Peyer's patch (tissue), 4 donors: ENCODE data around the gene KLHL10.

Experiments used
- POLR2A ChIP-seq, 2 donors: fragments of 450-650 bp; IDR thresholded peaks; one replicate each; pipeline ENCODE4 v1.5.1; 2017; ENCODE audit warnings: antibody characterized with exemption in 2 of 2, mild to moderate bottlenecking in 2 of 2, moderate library complexity in 2 of 2
- TF ChIP-seq, protein P1 (sequence below), 6 experiments: fragments of 450-650 bp in 4 of 6; fragments of 200-600 bp in 2 of 6; sonication (generic) in 1 of 6; IDR thresholded peaks; one replicate each; pipeline ENCODE4 v1.5.1; 2017 to 2019; ENCODE audit warnings: antibody characterized with exemption in 6 of 6, mild to moderate bottlenecking in 3 of 6, moderate library complexity in 1 of 6

DNA sequence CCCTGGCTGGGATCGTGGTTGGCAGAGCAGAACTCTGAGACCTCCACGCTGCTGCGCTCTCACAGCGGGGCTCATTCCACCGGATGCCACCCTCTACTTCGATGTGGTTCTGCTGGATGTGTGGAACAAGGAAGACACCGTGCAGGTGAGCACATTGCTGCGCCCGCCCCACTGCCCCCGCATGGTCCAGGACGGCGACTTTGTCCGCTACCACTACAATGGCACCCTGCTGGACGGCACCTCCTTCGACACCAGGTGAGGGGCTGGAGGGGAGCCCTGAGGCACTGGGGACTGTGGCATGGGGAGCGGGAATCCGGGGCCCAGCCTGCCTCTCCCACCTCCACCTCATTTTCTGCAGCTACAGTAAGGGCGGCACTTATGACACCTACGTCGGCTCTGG is 19.6 kb upstream of the KLHL10 start:
- TF ChIP-seq, protein P1, sequence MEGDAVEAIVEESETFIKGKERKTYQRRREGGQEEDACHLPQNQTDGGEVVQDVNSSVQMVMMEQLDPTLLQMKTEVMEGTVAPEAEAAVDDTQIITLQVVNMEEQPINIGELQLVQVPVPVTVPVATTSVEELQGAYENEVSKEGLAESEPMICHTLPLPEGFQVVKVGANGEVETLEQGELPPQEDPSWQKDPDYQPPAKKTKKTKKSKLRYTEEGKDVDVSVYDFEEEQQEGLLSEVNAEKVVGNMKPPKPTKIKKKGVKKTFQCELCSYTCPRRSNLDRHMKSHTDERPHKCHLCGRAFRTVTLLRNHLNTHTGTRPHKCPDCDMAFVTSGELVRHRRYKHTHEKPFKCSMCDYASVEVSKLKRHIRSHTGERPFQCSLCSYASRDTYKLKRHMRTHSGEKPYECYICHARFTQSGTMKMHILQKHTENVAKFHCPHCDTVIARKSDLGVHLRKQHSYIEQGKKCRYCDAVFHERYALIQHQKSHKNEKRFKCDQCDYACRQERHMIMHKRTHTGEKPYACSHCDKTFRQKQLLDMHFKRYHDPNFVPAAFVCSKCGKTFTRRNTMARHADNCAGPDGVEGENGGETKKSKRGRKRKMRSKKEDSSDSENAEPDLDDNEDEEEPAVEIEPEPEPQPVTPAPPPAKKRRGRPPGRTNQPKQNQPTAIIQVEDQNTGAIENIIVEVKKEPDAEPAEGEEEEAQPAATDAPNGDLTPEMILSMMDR (IDR thresholded peaks at IDR 0.05), result no peak
- TF ChIP-seq POLR2A (IDR thresholded peaks at IDR 0.05), result no peak
